HG02970 (cell line): ENCODE measurements around the gene BST2.

ENCODE experiments used
- ATAC-seq: cut with Tn5 transposase; IDR thresholded peaks from one replicate; pipeline ENCODE4 v1.9.1; 2021; ENCODE audit warnings: mild to moderate bottlenecking, moderate library complexity, moderate number of reproducible peaks; ENCODE audit not compliant: unreplicated experiment, low FRiP score

The BST2 gene

GRCh38 chr19:17405250-17406045, at the start of gene BST2:
Gene BST2, minus strand, starts transcription at chr19:17405630. Its CDS starts 55 bp downstream, at chr19:17405575.
- ATAC-seq, result peak; percentile 67

- no peak for ATAC-seq
These were observed 49.2 kb upstream of the BST2 start for GRCh38 chr19:17454576-17455071.

- ATAC-seq, result no peak
These were observed 46.4 kb upstream of the BST2 start for GRCh38 chr19:17451820-17452219.

GRCh38 chr19:17450264-17451075, 45.0 kb upstream of the BST2 start:
- ATAC-seq, result no peak

GRCh38 chr19:17448131-17448967, 42.9 kb upstream of the BST2 start, which contains the start of gene TMEM221:
Gene TMEM221, minus strand, starts transcription at chr19:17448668. Its CDS starts 206 bp downstream, at chr19:17448462.
- no peak for ATAC-seq

GRCh38 chr19:17447704-17448130, 42.3 kb upstream of the BST2 start:
- ATAC-seq, result no peak

- ATAC-seq, result no peak
These were observed 40.2 kb upstream of the BST2 start for GRCh38 chr19:17445526-17446165.

- no peak for ATAC-seq
These were observed 36.0 kb upstream of the BST2 start for GRCh38 chr19:17441241-17442021.

GRCh38 chr19:17436874-17437267, 31.4 kb upstream of the BST2 start:
- no peak for ATAC-seq

GRCh38 chr19:17436094-17436873, 30.9 kb upstream of the BST2 start:
- no peak for ATAC-seq

- no peak for ATAC-seq
These were observed 29.8 kb upstream of the BST2 start for GRCh38 chr19:17435218-17435617.

- ATAC-seq, result no peak
These were observed 26.0 kb upstream of the BST2 start for GRCh38 chr19:17431417-17431816.

- no peak for ATAC-seq
These were observed 24.2 kb upstream of the BST2 start for GRCh38 chr19:17429641-17430113.

GRCh38 chr19:17424743-17425365, 19.4 kb upstream of the BST2 start:
- ATAC-seq, result no peak

GRCh38 chr19:17423429-17424208, 18.2 kb upstream of the BST2 start:
- ATAC-seq, result no peak

- ATAC-seq, result no peak
These were observed 16.5 kb upstream of the BST2 start for GRCh38 chr19:17421942-17422341.

- no peak for ATAC-seq
These were observed 15.1 kb upstream of the BST2 start for GRCh38 chr19:17420475-17420924.
